ENCODE data around the gene FFAR2.

DNA sequence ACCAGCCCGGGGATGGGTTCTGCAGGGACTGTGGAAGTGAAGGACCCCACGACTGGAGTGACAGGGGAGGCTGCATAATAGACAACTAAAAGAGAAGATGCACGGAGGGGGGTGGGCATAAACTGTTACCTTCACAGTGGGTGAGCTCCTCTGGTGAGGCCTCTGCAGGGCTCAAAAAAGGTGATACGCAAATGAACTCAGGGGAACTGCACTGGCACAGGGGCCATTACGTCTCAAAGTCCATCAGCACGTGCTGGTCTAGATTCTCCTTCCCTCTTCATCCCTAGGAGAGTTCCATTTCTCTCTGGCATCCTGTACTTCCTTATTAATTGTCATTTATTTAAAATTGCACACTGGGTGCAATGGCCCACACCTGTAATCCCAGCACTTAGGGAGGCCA lies 8.1 kb upstream of the FFAR2 start:
- TF ChIP-seq, protein P1, sequence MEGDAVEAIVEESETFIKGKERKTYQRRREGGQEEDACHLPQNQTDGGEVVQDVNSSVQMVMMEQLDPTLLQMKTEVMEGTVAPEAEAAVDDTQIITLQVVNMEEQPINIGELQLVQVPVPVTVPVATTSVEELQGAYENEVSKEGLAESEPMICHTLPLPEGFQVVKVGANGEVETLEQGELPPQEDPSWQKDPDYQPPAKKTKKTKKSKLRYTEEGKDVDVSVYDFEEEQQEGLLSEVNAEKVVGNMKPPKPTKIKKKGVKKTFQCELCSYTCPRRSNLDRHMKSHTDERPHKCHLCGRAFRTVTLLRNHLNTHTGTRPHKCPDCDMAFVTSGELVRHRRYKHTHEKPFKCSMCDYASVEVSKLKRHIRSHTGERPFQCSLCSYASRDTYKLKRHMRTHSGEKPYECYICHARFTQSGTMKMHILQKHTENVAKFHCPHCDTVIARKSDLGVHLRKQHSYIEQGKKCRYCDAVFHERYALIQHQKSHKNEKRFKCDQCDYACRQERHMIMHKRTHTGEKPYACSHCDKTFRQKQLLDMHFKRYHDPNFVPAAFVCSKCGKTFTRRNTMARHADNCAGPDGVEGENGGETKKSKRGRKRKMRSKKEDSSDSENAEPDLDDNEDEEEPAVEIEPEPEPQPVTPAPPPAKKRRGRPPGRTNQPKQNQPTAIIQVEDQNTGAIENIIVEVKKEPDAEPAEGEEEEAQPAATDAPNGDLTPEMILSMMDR (IDR thresholded peaks at IDR 0.05): no peak
- TF ChIP-seq ZFX (IDR thresholded peaks at IDR 0.05; ENCODE audit: borderline replicate concordance): no peak
